Measurements from ENCODE around the gene DAB2IP.

The DAB2IP gene

DNA sequence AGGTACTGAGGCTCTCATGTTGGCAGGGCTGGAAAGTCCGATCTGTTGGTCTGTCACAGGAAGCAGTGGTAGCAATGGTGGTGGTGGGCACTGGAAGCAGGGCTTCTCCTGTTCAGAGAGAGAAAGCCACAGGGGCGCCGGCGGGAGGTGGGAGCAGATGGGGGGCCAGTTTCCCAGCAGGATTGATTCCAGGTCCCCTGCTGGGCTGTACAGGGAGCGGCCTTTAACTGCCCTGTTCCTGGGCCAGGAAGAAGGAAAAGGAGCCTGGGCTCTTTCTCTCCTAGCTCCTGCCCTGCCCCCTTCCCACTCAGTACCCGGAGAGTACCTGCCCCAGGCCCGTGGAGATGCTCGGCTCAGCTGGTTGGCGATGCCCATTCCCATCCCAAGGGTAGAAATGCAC, 2.6 kb upstream of the DAB2IP start:
- H3F3A ChIP-seq (ENCODE audit: low read depth), result peaks cover 5% of the 10 kb centered on the region; the same call in 1 of the 2 replicates
- no peak overlapping the region for H3K4me3 ChIP-seq (ENCODE audit: low read length, poor library complexity, severe bottlenecking)
- no peaks in the 10 kb centered on the region for H3K36me3 ChIP-seq (ENCODE audit: insufficient read depth, low read length)
- no peaks in the 10 kb centered on the region for H3K9me2 ChIP-seq (replicated peaks; ENCODE audit: low read depth, low read length)
- H2AFZ ChIP-seq (ENCODE audit: low read length), result no peak overlapping the region
- no peaks in the 10 kb centered on the region for H4K20me1 ChIP-seq (ENCODE audit: insufficient read depth, low read length, poor library complexity, severe bottlenecking)
- H3K9me3 ChIP-seq (ENCODE audit: insufficient read depth, low read depth, low read length), result no peaks in the 10 kb centered on the region
- TF ChIP-seq EZH2phosphoT487 (IDR thresholded peaks at IDR 0.05; ENCODE audit: borderline replicate concordance) (no peak), CTCF (conservative IDR thresholded peaks at IDR 0.05; ENCODE audit: low read length) (no peak)
- H3K9ac ChIP-seq (ENCODE audit: low read depth, low read length, poor library complexity, severe bottlenecking), result no peak overlapping the region
- H3K27me3 ChIP-seq (ENCODE audit: insufficient read depth, low read length, poor library complexity, severe bottlenecking), result no peaks in the 10 kb centered on the region
- H3K4me1 ChIP-seq (ENCODE audit: insufficient read depth, low read length, poor library complexity, severe bottlenecking), result peaks cover 77% of the 10 kb centered on the region
- peaks cover 18% of the 10 kb centered on the region; the same call in 1 of the 2 replicates for H3K79me2 ChIP-seq (ENCODE audit: insufficient read depth, low read length)
- H3K4me2 ChIP-seq (ENCODE audit: low read depth, low read length, poor library complexity, severe bottlenecking), result no peak overlapping the region

- peak overlapping the region; percentile 39 for H3K4me3 ChIP-seq (ENCODE audit: low read length, poor library complexity, severe bottlenecking)
- H3K9me3 ChIP-seq (ENCODE audit: insufficient read depth, low read depth, low read length), result no peaks in the 10 kb centered on the region
- no peaks in the 10 kb centered on the region for H4K20me1 ChIP-seq (ENCODE audit: insufficient read depth, low read length, poor library complexity, severe bottlenecking)
- peak overlapping the region; percentile 97 for H3K4me2 ChIP-seq (ENCODE audit: low read depth, low read length, poor library complexity, severe bottlenecking)
- H3K9ac ChIP-seq (ENCODE audit: low read depth, low read length, poor library complexity, severe bottlenecking), result no peak overlapping the region
- TF ChIP-seq EZH2phosphoT487 (IDR thresholded peaks at IDR 0.05; ENCODE audit: borderline replicate concordance), result no peak
- no peak for TF ChIP-seq CTCF (conservative IDR thresholded peaks at IDR 0.05; ENCODE audit: low read length)
- H3K9me2 ChIP-seq (replicated peaks; ENCODE audit: low read depth, low read length), result no peaks in the 10 kb centered on the region
- H3K79me2 ChIP-seq (ENCODE audit: insufficient read depth, low read length), result peaks cover 18% of the 10 kb centered on the region; the same call in 1 of the 2 replicates
- peak overlapping the region; percentile 1; the same call in 1 of the 2 replicates for H2AFZ ChIP-seq (ENCODE audit: low read length)
- no peaks in the 10 kb centered on the region for H3K36me3 ChIP-seq (ENCODE audit: insufficient read depth, low read length)
- H3K4me1 ChIP-seq (ENCODE audit: insufficient read depth, low read length, poor library complexity, severe bottlenecking), result peaks cover 84% of the 10 kb centered on the region
- no peaks in the 10 kb centered on the region for H3K27me3 ChIP-seq (ENCODE audit: insufficient read depth, low read length, poor library complexity, severe bottlenecking)
- H3F3A ChIP-seq (ENCODE audit: low read depth), result peaks cover 5% of the 10 kb centered on the region; the same call in 1 of the 2 replicates
Observed at GRCh38 chr9:121649476-121650216, 1.8 kb upstream of the DAB2IP start.

DNA sequence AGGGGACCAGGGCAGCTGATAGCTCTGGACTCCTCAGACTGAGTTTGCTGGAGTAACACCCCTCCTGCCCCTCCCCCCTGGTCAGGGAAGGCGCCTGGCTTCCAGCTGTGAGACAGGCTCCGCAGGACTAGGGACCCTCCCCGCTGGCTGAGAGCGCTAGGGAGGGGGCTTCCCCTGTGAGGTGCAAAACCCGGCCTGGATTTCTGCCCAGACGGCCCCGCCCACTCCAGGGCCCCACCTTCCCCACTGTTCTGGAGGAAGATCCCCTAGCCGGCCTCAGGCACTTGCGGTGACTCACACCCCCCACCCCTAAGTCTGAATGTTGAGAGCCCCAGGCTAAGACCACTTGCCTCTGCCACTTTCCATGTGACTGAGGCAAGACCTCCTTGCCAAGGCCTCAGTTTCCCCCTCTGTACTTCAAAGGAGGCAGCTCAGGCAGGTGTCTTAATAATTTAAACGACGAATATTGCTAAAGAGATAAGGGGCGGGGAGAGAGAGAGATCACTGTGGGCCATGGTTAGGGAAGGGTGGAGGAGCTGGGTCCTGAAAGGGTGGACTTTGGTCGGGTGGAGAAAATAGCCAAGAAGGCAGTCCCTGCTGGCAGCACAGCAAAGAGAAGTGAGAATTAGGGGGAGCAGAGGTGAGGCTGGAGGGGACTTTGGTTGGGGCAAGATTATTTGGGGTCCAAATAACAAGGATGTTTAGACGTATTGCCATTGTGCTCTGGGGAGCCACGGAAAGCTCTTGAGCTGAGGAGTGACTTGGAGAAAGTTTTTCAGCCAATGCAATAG, 1.0 kb upstream of the DAB2IP start:
- peaks cover 5% of the 10 kb centered on the region; the same call in 1 of the 2 replicates for H3F3A ChIP-seq (ENCODE audit: low read depth)
- H3K36me3 ChIP-seq (ENCODE audit: insufficient read depth, low read length), result no peaks in the 10 kb centered on the region
- peaks cover 18% of the 10 kb centered on the region; the same call in 1 of the 2 replicates for H3K79me2 ChIP-seq (ENCODE audit: insufficient read depth, low read length)
- no peaks in the 10 kb centered on the region for H3K9me3 ChIP-seq (ENCODE audit: insufficient read depth, low read depth, low read length)
- no peak overlapping the region for H3K9ac ChIP-seq (ENCODE audit: low read depth, low read length, poor library complexity, severe bottlenecking)
- H2AFZ ChIP-seq (ENCODE audit: low read length), result peak overlapping the region; percentile 83; the same call in 1 of the 2 replicates
- no peaks in the 10 kb centered on the region for H4K20me1 ChIP-seq (ENCODE audit: insufficient read depth, low read length, poor library complexity, severe bottlenecking)
- peak overlapping the region; percentile 97 for H3K4me2 ChIP-seq (ENCODE audit: low read depth, low read length, poor library complexity, severe bottlenecking)
- H3K4me3 ChIP-seq (ENCODE audit: low read length, poor library complexity, severe bottlenecking), result peak overlapping the region; percentile 39
- H3K4me1 ChIP-seq (ENCODE audit: insufficient read depth, low read length, poor library complexity, severe bottlenecking), result peaks cover 80% of the 10 kb centered on the region
- no peaks in the 10 kb centered on the region for H3K9me2 ChIP-seq (replicated peaks; ENCODE audit: low read depth, low read length)
- TF ChIP-seq CTCF (conservative IDR thresholded peaks at IDR 0.05; ENCODE audit: low read length), result no peak
- TF ChIP-seq EZH2phosphoT487 (IDR thresholded peaks at IDR 0.05; ENCODE audit: borderline replicate concordance), result no peak
- H3K27me3 ChIP-seq (ENCODE audit: insufficient read depth, low read length, poor library complexity, severe bottlenecking), result no peaks in the 10 kb centered on the region
